ENCODE measurements around the gene CTNNA1.

Gene CTNNA1

GRCh38 chr5:138966236-138966985, 213.2 kb downstream of the CTNNA1 start:
- no peak for DNase-seq (ENCODE audit: low spot score)

DNA sequence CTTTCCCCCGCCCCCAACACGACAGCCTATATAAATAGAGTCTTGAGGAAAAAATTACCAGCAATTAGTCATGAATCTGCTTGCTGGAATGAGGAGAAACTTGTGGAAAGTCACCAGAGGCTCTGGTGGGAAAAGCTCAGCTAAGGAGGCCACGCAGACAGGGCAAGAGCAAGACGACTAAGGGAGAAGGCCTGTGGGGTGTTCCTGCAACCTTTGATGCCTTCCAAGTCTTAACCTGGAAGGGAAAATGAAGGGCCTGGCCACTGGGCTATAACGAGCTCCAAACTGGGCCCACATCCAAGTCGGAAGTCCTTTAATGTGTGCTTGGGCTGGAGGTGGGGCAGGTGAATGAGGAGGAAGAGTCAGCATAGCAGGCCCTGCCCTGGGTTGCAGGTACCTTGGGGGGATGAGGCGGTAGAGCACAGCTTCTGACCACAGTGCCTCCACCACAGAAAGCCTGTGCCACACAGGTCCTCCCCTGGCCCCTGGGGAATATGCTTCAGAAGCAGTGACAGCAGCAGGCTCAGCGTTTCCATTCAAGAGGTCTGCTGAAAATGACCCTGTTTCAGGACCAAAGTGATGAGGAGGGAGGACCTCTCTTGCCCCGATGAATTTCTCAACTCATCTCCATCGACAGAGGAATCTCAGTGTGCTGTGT, 214.7 kb downstream of the CTNNA1 start:
- no peak for DNase-seq (ENCODE audit: low spot score)

DNA sequence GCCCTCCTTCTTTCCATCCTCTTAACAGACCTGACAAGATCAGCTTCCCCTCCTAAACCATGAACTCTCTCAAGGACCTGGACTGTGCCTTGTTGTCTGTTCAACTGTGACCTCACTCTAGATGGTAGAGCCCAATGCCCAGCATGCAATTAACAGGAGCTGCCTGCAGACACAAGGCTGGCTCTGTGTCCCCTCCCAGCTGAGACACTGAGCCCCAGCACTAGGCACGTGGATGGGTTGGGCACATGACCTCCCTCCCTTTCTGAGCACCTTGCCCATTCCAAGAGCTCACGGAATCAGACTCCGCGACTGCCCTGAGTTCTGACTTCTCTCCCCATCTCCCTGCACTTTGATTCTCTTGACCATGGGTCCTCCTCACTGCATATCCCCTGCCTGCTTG, 215.4 kb downstream of the CTNNA1 start:
- no peak for DNase-seq (ENCODE audit: low spot score)

DNA sequence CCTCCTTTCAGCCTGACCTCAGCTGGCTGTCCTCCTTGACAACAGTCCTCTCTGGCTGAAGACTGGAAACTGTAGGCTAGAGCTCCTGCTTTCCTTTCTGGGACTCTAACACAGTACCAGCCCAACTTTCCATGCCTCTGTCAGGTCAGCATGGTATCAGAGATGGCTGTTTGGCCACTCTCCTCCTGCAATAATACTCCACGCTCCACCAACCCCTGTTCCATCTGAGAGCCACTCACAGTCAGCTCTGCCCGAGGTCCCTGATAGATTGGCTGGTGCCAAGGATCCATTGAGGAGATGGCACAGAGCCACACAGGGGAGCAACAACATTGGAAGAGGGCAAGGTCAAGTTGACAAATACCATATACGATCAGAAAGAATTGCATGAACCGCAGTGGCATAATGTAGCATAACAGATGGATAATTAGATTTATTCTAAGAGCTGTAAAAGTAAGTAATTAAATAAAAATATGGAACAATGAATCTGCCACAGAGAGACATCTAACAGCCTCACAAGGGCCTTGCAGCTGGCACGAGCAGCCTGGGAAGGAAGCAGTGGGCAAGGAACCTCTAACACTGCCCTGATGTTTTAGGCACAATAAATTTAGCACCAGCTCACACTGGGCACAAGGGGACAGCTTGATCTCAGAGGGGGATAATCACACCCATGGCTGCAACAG, 216.2 kb downstream of the CTNNA1 start:
- DNase-seq (ENCODE audit: low spot score) = no peak

DNA sequence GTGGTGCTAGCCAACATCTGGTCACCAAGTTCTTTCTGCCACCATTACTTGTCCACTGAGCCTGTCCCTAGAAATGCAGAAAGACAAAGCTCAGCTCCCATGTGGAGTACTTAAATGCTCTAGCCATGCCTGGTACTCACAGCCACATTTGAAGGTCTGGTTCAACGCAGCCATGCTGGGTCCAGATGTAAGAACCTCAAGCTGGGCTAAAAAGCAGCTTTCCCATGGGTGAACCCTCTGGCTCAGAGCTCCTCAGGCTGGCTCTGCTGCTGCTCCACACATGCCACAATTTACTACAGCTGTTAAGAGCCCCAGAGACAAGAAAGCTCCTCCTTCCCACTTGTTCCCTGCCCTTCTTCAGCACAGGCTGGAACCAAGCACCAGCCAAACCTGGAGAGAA, 219.0 kb downstream of the CTNNA1 start:
- no peak for DNase-seq (ENCODE audit: low spot score)

- DNase-seq (ENCODE audit: low spot score) = peak; percentile 34
Measured at GRCh38 chr5:138972836-138973235, 219.6 kb downstream of the CTNNA1 start.

DNA sequence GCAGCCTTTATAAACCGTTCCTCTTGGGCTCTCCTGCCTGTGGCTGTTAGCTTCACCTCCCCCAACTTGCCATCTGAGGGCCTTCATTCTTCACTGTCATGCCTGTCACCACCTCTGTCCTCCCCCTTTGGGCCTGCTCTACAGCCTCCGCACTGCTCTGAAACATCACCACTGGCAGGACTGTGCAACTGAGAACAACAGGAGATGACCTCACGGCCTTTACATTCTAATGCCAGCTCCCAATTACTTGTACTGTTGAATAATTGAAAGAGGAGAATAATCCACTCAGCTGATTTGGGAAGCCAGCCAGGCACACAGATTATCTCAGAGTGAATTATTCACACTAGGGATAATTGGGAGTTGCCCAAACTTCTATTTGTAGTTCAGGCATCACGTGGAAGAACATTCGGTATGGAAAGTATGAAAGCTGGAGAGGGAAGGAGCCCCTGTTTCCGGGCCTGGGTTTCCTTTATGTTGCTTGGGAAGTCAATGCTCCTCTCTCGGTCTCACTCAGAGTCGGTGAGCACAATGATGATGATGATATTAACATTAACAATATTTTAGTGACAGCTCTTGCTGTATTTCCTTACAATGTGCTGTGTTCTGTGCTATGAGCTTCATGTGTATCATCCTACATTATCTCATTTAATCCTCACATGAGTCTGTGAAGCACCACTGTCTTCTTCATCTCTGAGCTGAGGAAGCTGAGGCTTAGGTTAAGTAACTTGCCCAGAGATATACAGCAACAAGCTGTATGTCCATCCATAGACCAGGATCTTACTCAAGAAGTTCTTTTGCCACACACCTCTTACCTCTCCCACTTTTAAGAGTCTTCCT, 221.2 kb downstream of the CTNNA1 start:
- DNase-seq (ENCODE audit: low spot score) = no peak

DNA sequence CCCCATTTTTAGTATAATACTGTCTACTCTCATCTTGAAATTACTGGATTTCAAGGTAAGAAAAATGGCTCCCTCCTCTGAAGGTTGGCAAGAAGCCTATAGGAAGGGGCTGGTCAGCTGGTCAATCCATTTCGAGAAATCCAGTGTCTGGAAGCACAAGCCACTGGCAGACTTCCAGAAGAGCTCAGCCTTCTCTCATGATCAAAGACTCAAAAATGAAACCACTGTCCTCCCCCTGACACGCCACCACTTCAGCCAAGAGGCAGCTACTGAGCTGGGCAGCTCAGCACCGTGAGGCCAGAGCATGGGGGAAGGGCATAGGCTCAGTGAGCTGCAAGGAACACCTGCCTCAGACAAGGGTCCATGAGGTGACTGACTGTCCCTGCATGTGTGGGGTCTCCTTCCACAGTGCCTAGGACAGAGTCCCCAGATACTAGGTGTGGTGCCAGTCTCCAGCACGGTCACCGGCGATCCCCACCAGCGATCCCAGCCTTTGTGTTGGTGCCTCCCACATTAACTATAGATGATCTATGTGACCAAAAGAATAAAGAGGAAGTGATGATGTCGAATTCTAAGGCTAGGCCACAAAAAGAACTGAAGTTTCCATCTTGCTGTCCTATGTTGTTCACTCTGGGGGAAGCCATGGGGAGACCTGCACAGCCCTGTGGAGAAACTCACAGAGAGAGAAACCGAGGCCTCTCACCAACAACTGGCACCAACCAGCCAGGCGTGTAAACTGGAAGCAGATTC, 222.0 kb downstream of the CTNNA1 start:
- no peak for DNase-seq (ENCODE audit: low spot score)

- no peak for DNase-seq (ENCODE audit: low spot score)
Measured at GRCh38 chr5:138978080-138978479, 224.9 kb downstream of the CTNNA1 start.

DNA sequence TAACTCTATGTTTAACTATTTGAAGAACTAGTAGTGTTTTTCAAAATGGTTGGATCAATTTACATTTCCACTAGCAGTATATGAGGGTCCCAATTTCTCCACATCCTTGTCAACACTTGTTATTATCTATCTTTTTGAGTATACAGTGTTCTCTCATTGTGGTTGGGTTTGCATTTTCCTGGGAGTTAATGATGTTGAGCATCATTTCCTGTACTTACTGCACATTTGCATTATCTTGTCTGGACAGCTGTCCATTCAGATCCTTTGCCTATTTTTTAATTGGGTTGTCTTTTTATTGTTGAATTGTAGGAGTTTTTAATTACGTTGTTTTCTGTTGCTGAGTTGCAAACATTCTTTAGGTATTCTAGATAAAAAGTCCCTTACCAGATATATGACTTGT, 225.4 kb downstream of the CTNNA1 start:
- no peak for DNase-seq (ENCODE audit: low spot score)

GRCh38 chr5:138979684-138980280, 226.6 kb downstream of the CTNNA1 start:
- no peak for DNase-seq (ENCODE audit: low spot score)

DNA sequence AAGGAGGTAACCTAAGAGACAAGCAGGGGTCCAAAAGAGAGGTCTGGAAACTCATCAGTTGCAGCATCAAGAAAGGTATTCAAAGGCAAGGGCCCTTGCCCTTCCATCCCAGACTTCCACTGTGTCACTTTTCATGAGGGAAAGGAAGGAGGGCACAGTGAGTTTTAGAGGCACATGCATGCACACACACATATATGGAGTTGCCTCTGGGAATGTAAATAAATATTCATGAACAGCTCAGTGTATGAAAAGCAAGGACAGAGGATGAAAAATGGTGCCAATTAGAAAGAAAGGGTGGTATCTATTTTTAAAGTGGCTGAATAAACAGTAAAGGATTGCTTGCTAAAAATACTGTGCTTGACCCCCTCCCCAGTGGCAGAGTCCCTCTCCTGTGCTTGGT, 227.2 kb downstream of the CTNNA1 start:
- DNase-seq (ENCODE audit: low spot score) = no peak

GRCh38 chr5:138981131-138981530, 227.9 kb downstream of the CTNNA1 start:
- no peak for DNase-seq (ENCODE audit: low spot score)

DNA sequence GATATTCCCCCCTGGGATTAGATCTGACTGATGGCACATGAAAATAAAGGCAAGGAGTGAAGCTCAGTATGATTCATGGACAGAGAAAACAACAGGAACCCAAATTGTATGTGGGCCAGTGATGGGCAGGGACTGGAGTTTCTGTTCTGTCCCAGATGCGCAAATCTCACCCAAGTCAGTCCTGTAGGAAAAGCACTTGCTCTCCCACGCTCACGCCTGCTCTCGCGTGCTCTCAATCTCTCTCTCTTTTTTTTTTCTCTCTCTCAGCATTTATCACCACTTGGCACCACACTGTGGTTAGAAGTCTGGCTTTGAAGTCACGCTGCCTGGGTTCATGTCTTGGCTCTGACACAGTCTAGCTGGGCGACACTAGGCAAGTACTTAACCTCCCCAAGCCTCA, 228.4 kb downstream of the CTNNA1 start:
- no peak for DNase-seq (ENCODE audit: low spot score)

GRCh38 chr5:138983984-138984383, 230.8 kb downstream of the CTNNA1 start:
- DNase-seq (ENCODE audit: low spot score) = no peak

Data from iPS-NIHi11 (cell line).